H1 (cell line): ENCODE results near the gene DUXB. TPM values are rescaled to one million over a fixed set of nuclear protein-coding genes. Genes with fewer than 3 reads are reported as not detected.

Experiments
- ATF3 ChIP-seq: IDR thresholded peaks from 2 replicates; pipeline ENCODE4 v1.6.1; 2011; ENCODE audit warnings: low read depth, mild to moderate bottlenecking, low read length; ENCODE audit not compliant: insufficient read depth
- CHD1 ChIP-seq: IDR thresholded peaks from 2 replicates; pipeline ENCODE4 v1.6.1; 2012; ENCODE audit warnings: low read depth, low read length, improper control_type of control experiment
- CREB1 ChIP-seq: IDR thresholded peaks from 2 replicates; pipeline ENCODE4 v1.6.1; 2012; ENCODE audit warnings: inconsistent platforms
- GTF2F1 ChIP-seq: IDR thresholded peaks from 2 replicates; pipeline ENCODE4 v1.6.1; 2012; ENCODE audit warnings: low read depth, low read length, improper control_type of control experiment, borderline replicate concordance
- KDM5A ChIP-seq: fragments of 200-600 bp; IDR thresholded peaks from 2 replicates; pipeline ENCODE4 v1.7.1; 2012; ENCODE audit warnings: mild to moderate bottlenecking, low read length, inconsistent platforms, mixed read lengths
- NRF1 ChIP-seq: IDR thresholded peaks from 2 replicates; pipeline ENCODE4 v1.6.1; 2011; ENCODE audit warnings: mild to moderate bottlenecking, low read depth, low read length, improper control_type of control experiment
- POLR2A ChIP-seq, 2 experiments: IDR thresholded peaks; 1 replicate in 1 of 2; 2 replicates in 1 of 2; pipeline ENCODE4 v1.6.1; 2011; ENCODE audit warnings: low read depth in 2 of 2, low read length in 2 of 2, mild to moderate bottlenecking in 2 of 2; ENCODE audit errors: control extremely low read depth in 1 of 2
- POLR2AphosphoS5 ChIP-seq: IDR thresholded peaks from 2 replicates; pipeline ENCODE4 v1.6.1; 2011; ENCODE audit warnings: low read depth, low read length
- RBBP5 ChIP-seq: IDR thresholded peaks from 2 replicates; pipeline ENCODE4 v1.7.1; 2012; ENCODE audit warnings: low read depth, mild to moderate bottlenecking, inconsistent platforms, low read length, moderate library complexity, borderline replicate concordance
- RXRA ChIP-seq: IDR thresholded peaks from 2 replicates; pipeline ENCODE4 v1.6.1; 2011; ENCODE audit warnings: low read depth, mild to moderate bottlenecking, low read length, moderate library complexity; ENCODE audit not compliant: insufficient read depth
- SAP30 ChIP-seq: fragments of 300-600 bp; sonication (generic); IDR thresholded peaks from 2 replicates; pipeline ENCODE4 v1.7.1; 2012; ENCODE audit warnings: low read length, moderate library complexity, mild to moderate bottlenecking, inconsistent platforms; ENCODE audit not compliant: insufficient read depth, insufficient replicate concordance
- SIN3A ChIP-seq, 2 experiments: IDR thresholded peaks in 1 of 2; conservative IDR thresholded peaks in 1 of 2; 2 replicates each; pipeline ENCODE4 v1.6.1; 2011 to 2012; ENCODE audit warnings: low read length in 2 of 2, improper control_type of control experiment in 1 of 2, low read depth in 1 of 2, mild to moderate bottlenecking in 1 of 2
- SP1 ChIP-seq: IDR thresholded peaks from 2 replicates; pipeline ENCODE4 v1.6.1; 2011; ENCODE audit warnings: low read depth, low read length
- SP2 ChIP-seq: IDR thresholded peaks from 2 replicates; pipeline ENCODE4 v1.6.1; 2012; ENCODE audit warnings: mild to moderate bottlenecking, low read length, inconsistent platforms
- SUZ12 ChIP-seq: fragments of 200-600 bp; sonication (generic); IDR thresholded peaks from 2 replicates; pipeline ENCODE4 v1.6.1; 2012; ENCODE audit warnings: mild to moderate bottlenecking, inconsistent platforms, low read length, moderate library complexity, mixed read lengths
- TAF7 ChIP-seq: optimal IDR thresholded peaks from 2 replicates; pipeline ENCODE3; 2011; ENCODE audit warnings: low read depth, mild to moderate bottlenecking, inconsistent platforms, low read length, moderate library complexity, borderline replicate concordance
- TBP ChIP-seq: IDR thresholded peaks from 2 replicates; pipeline ENCODE4 v1.6.1; 2011; ENCODE audit warnings: low read depth, low read length, improper control_type of control experiment
- polyA plus RNA-seq, 7 experiments: library from polyadenylated mRNA; depleted of rRNA in 3 of 7; stranded (reverse) in 5 of 7; unstranded in 2 of 7; fragments of >200 nt in 5 of 7; fragments of 200-250 nt in 2 of 7; gene quantifications; 1 replicate in 5 of 7; 2 replicates in 1 of 7; 4 replicates in 1 of 7; pipeline versions ENCODE4 v1.2.1 to v1.2.3, GENCODE V29; 2011 to 2013; ENCODE audit warnings: missing spikeins in 2 of 7, mixed read lengths in 2 of 7
- total RNA-seq: library from RNA; stranded (reverse); fragmentation: NEBNext Ultra II Directional; extraction: Animal tissue kit (Norgen Biotek cat#: 25700); gene quantifications from 2 replicates; pipeline ENCODE4 v1.2.1, GENCODE V29; 2021

The DUXB gene
- total and polyA plus RNA-seq, 2 of the 8 experiments (the other 6 are each of a cell fraction or from before 2014, with no cell fraction given): not detected

DNA sequence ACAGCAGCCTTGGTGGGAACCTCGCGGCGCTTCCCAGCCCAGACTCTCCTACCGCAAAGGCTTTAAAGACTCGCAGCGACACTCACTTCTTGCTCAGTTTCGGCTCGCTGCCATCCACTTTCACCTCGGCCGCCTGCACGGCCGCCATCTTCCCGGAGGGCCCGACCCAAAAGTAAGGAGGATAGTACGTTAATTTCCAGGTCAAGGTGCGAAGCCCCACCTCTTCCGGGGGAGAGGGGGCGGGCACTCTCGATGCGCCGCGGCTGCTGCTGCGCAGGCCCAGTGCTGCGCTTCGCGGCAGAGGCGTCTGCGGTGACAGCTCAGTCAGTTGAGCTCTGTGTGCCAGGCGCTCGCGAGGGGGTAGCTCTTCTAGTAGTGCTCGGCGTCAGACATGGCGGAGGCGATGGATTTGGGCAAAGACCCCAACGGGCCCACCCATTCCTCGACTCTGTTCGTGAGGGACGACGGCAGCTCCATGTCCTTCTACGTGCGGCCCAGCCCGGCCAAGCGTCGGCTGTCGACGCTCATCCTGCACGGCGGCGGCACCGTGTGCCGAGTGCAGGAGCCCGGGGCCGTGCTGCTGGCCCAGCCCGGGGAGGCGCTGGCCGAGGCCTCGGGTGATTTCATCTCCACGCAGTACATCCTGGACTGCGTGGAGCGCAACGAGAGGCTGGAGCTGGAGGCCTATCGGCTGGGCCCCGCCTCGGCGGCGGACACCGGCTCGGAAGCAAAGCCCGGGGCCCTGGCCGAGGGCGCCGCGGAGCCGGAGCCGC, 53.6 kb downstream of the DUXB start, which contains the start of the genes KARS1 and TERF2IP (continued):
- TF ChIP-seq SIN3A (conservative IDR thresholded peaks at IDR 0.05 in 1 of 2, IDR thresholded peaks at IDR 0.05 in 1 of 2; ENCODE audit: low read depth in 1 of 2, low read length in 2 of 2) (peak in 1 of 2 experiments; percentile 95; a peak in 2 of 4 replicates), TAF7 (peak; percentile 86), RXRA (no peak), POLR2AphosphoS5 (peak; percentile 90; the same call in 1 of the 2 replicates), CREB1 (no peak), CHD1 (0 out of 2 replicates have a peak, but pooled peaks have one; percentile 3), NRF1 (peak; percentile 89), TBP (peak; percentile 88), SUZ12 (no peak), SAP30 (peak; percentile 65), SP2 (no peak), RBBP5 (peak; percentile 50; the same call in 1 of the 2 replicates), POLR2A (IDR thresholded peaks at IDR 0.05; ENCODE audit: control extremely low read depth in 1 of 2, low read depth in 2 of 2, low read length in 2 of 2) (peak; percentile 97), GTF2F1 (0 out of 2 replicates have a peak, but pooled peaks have one; percentile 12), KDM5A (peak; percentile 92), ATF3 (no peak), SP1 (0 out of 2 replicates have a peak, but pooled peaks have one; percentile 37)
